GM23248 (cell line): ENCODE data around the gene PCDHA7.

Experiments used
- EZH2 ChIP-seq: fragments of 200-600 bp; sonication (generic); IDR thresholded peaks from 2 replicates; pipeline ENCODE4 v1.6.1; 2018; ENCODE audit warnings: antibody characterized with exemption, mild to moderate bottlenecking; ENCODE audit not compliant: insufficient read depth, poor library complexity, severe bottlenecking
- EZH2phosphoT487 ChIP-seq: fragments of 200-600 bp; sonication (generic); IDR thresholded peaks from 2 replicates; pipeline ENCODE4 v1.6.1; 2018; ENCODE audit warnings: antibody characterized with exemption, moderate library complexity, mild to moderate bottlenecking, low read depth; ENCODE audit not compliant: insufficient read depth

DNA sequence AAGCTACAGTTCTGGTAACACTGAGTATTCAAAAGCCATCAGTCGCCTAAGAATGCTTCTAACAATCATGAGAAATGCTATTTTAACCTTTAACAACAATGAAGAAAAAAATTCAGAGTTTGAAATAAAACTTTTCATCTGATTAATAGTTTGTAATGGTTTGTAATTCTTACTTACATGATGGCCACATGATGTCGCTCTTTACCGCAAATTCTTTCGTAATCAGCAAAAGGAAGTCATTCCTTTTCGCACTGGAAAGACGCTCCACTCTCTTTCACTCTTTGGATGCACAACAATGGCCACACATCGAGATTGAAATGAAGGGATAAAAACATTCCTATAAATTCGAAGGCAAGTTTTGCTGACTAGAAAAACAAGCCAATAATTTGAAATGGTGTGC, at the start of gene PCDHA7:
- TF ChIP-seq EZH2phosphoT487 (no peak), EZH2 (no peak)
